DOHH2 (cell line): Measurements from ENCODE around the gene ZRANB3.

Source experiments
- EZH2phosphoT487 ChIP-seq: fragments of 200-600 bp; sonication (generic); IDR thresholded peaks from 2 replicates; pipeline ENCODE4 v1.6.1; 2017; ENCODE audit warnings: borderline replicate concordance, mild to moderate bottlenecking, antibody characterized with exemption, low read length, moderate library complexity, mixed read lengths
- TF ChIP-seq, protein P1 (sequence below): fragments of 200-600 bp; sonication (generic); IDR thresholded peaks from one replicate; pipeline ENCODE4 v1.5.1; 2014; ENCODE audit warnings: antibody characterized with exemption, mild to moderate bottlenecking, low read depth, low read length; ENCODE audit not compliant: poor library complexity, severe bottlenecking

DNA sequence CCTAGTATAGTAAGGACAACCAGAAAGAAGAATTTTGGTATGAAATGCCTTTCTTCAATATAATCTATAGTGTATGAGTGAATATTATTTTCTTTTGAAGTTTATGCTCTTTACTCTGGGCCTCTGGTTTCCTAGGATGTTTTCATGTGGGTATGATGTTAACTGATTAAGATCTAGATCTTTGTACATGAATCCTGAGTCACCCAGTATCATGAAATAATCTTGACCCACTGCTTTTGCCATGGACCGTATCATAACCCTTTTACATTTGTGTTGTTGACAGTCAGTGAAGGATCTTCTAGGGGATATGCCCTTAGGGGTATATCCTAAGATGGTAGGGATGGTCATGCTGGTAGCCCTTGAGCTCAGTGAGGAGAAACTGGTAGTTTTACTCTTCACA, 378.7 kb downstream of the ZRANB3 start:
- TF ChIP-seq, protein P1, sequence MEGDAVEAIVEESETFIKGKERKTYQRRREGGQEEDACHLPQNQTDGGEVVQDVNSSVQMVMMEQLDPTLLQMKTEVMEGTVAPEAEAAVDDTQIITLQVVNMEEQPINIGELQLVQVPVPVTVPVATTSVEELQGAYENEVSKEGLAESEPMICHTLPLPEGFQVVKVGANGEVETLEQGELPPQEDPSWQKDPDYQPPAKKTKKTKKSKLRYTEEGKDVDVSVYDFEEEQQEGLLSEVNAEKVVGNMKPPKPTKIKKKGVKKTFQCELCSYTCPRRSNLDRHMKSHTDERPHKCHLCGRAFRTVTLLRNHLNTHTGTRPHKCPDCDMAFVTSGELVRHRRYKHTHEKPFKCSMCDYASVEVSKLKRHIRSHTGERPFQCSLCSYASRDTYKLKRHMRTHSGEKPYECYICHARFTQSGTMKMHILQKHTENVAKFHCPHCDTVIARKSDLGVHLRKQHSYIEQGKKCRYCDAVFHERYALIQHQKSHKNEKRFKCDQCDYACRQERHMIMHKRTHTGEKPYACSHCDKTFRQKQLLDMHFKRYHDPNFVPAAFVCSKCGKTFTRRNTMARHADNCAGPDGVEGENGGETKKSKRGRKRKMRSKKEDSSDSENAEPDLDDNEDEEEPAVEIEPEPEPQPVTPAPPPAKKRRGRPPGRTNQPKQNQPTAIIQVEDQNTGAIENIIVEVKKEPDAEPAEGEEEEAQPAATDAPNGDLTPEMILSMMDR: no peak
- no peak for TF ChIP-seq EZH2phosphoT487
